Left ventricle myocardium inferior (tissue), 1 donor: ENCODE data around the gene FAM184B. TPM values are rescaled to one million over a fixed set of nuclear protein-coding genes. Genes with fewer than 3 reads are reported as not detected.

ENCODE experiments used
- DNase-seq: peaks from one replicate; pipeline ENCODE4 v3.0.0-alpha.2; 2020
- H3K27ac ChIP-seq: fragments of 200-600 bp; replicated peaks from 2 replicates; pipeline ENCODE4 v1.8.0; 2021
- H3K27me3 ChIP-seq: fragments of 200-600 bp; 2 replicates; pipeline ENCODE4 v1.8.0; 2021; ENCODE audit warnings: low read depth
- H3K36me3 ChIP-seq: fragments of 200-600 bp; 2 replicates; pipeline ENCODE4 v1.8.0; 2021
- H3K4me1 ChIP-seq: fragments of 200-600 bp; 2 replicates; pipeline ENCODE4 v1.8.0; 2021
- H3K4me3 ChIP-seq: fragments of 200-600 bp; 2 replicates; pipeline ENCODE4 v1.8.0; 2021; ENCODE audit warnings: mild to moderate bottlenecking, moderate library complexity
- H3K9me3 ChIP-seq: fragments of 200-600 bp; replicated peaks from 2 replicates; pipeline ENCODE4 v1.8.0; 2021
- CTCF ChIP-seq: fragments of 200-600 bp; IDR thresholded peaks from 2 replicates; pipeline ENCODE4 v1.8.0; 2021; ENCODE audit warnings: antibody characterized with exemption, mild to moderate bottlenecking, borderline replicate concordance
- intact Hi-C: fragments of 100-400 bp; cut with micrococcal nuclease; formaldehyde crosslinking; loops from one replicate; pipeline ENCODE4 v1.11.0; 2022
- total RNA-seq: library from RNA; stranded (reverse); fragmentation: NEBNext Ultra II Directional; extraction: Animal tissue kit (Norgen Biotek cat#: 25700); gene quantifications from one replicate; pipeline ENCODE4 v1.2.1, GENCODE V29; 2021
- donor health status: DM: no; HTN: yes; CAD: no; lungs with severe emphysema.

FAM184B gene
- total RNA-seq, 1 donor from 2014 or later = not detected

- no peak overlapping the region for H3K4me3 ChIP-seq
These were observed 183.9 kb downstream of the FAM184B start for GRCh38 chr4:17597517-17597916.

GRCh38 chr4:17595471-17596005, 185.9 kb downstream of the FAM184B start:
- no peak for TF ChIP-seq CTCF
- Histone ChIP-seq H3K27me3 (no peaks in the 10 kb centered on the region), H3K4me1 (peaks cover 11% of the 10 kb centered on the region), H3K27ac (no peak overlapping the region), H3K36me3 (peaks cover 98% of the 10 kb centered on the region), H3K9me3 (no peaks in the 10 kb centered on the region), H3K4me3 (no peak overlapping the region)
- DNase-seq = no peak
- intact Hi-C loops = no loop called here

More at GRCh38 chr4:17597517-17597916, 183.9 kb downstream of the FAM184B start:
- H3K9me3 ChIP-seq = no peaks in the 10 kb centered on the region
- H3K27ac ChIP-seq = no peak overlapping the region
- no peak for DNase-seq
- no peaks in the 10 kb centered on the region for H3K27me3 ChIP-seq
- no peak for TF ChIP-seq CTCF
- H3K36me3 ChIP-seq = peaks cover 98% of the 10 kb centered on the region
- H3K4me1 ChIP-seq = peaks cover 6% of the 10 kb centered on the region
- intact Hi-C loops = no loop called here

- Histone ChIP-seq H3K4me3 (no peak overlapping the region), H3K27ac (no peak overlapping the region), H3K9me3 (no peaks in the 10 kb centered on the region), H3K27me3 (no peaks in the 10 kb centered on the region), H3K36me3 (peaks cover 97% of the 10 kb centered on the region), H3K4me1 (peaks cover 14% of the 10 kb centered on the region)
- no peak for TF ChIP-seq CTCF
- intact Hi-C loops = no loop called here
- no peak for DNase-seq
These were observed 192.1 kb downstream of the FAM184B start for GRCh38 chr4:17589355-17589754.

- Histone ChIP-seq H3K27ac (no peak overlapping the region), H3K36me3 (peaks cover 99% of the 10 kb centered on the region), H3K27me3 (no peaks in the 10 kb centered on the region), H3K4me3 (no peak overlapping the region), H3K4me1 (peaks cover 20% of the 10 kb centered on the region), H3K9me3 (no peaks in the 10 kb centered on the region)
- no peak for DNase-seq
- no peak for TF ChIP-seq CTCF
- intact Hi-C loops = no loop called here
These were observed 194.2 kb downstream of the FAM184B start for GRCh38 chr4:17587094-17587822.

- no peak for DNase-seq
- Histone ChIP-seq H3K9me3 (no peaks in the 10 kb centered on the region), H3K4me3 (no peak overlapping the region), H3K27ac (no peak overlapping the region), H3K36me3 (peaks cover 92% of the 10 kb centered on the region), H3K27me3 (no peaks in the 10 kb centered on the region), H3K4me1 (peaks cover 38% of the 10 kb centered on the region)
- TF ChIP-seq CTCF = no peak
- intact Hi-C loops = no loop called here
These were observed 196.8 kb downstream of the FAM184B start for GRCh38 chr4:17584521-17585213.
